Medulla oblongata (tissue), 1 donor: ENCODE measurements around the gene BCO2.
"Not testable (repeated sequence)": the region's sequence is repeated elsewhere in the genome, so short reads cannot be mapped to it uniquely, and the experiment has no call there.

Experiments
- DNase-seq: peaks from one replicate; pipeline ENCODE4 v3.0.0-alpha.2; 2015; ENCODE audit errors: extremely low spot score

The BCO2 gene

GRCh38 chr11:112166562-112166961 lies 8.8 kb upstream of the BCO2 start:
- no peak for DNase-seq

GRCh38 chr11:112167145-112167544 lies 8.2 kb upstream of the BCO2 start, which contains the start of gene TEX12:
TSS of gene TEX12 (plus strand) at chr11:112167372. CDS start at chr11:112169269, 1,897 bp downstream.
- DNase-seq = no peak

- DNase-seq = no peak
Measured at GRCh38 chr11:112172362-112172994, 2.8 kb upstream of the BCO2 start.

GRCh38 chr11:112173152-112173551 lies 2.2 kb upstream of the BCO2 start:
- DNase-seq = no peak

- no peak for DNase-seq
Measured at GRCh38 chr11:112175599-112175952, 264 bp downstream of the BCO2 start.

GRCh38 chr11:112176077-112176476 lies 765 bp downstream of the BCO2 start:
- no peak for DNase-seq

GRCh38 chr11:112177589-112177988 lies 2.3 kb downstream of the BCO2 start:
- DNase-seq = no peak

- no peak for DNase-seq
Measured at GRCh38 chr11:112178428-112178827, 3.1 kb downstream of the BCO2 start.

GRCh38 chr11:112178936-112179335 lies 3.6 kb downstream of the BCO2 start:
- DNase-seq = no peak

- peak; percentile 86 for DNase-seq
Measured at GRCh38 chr11:112179601-112180000, 4.3 kb downstream of the BCO2 start.

- DNase-seq = no peak
Measured at GRCh38 chr11:112182867-112183266, 7.6 kb downstream of the BCO2 start.

GRCh38 chr11:112185883-112186282 lies 10.6 kb downstream of the BCO2 start:
- no peak for DNase-seq

- DNase-seq = no peak
Measured at GRCh38 chr11:112186304-112186703, 11.0 kb downstream of the BCO2 start.

- not testable (repeated sequence) for DNase-seq
Measured at GRCh38 chr11:112195113-112195512, 19.8 kb downstream of the BCO2 start.

GRCh38 chr11:112195951-112196351 lies 20.6 kb downstream of the BCO2 start:
- no peak for DNase-seq

GRCh38 chr11:112196519-112197087 lies 21.3 kb downstream of the BCO2 start:
- no peak for DNase-seq

GRCh38 chr11:112199101-112199500 lies 23.8 kb downstream of the BCO2 start:
- DNase-seq = not testable (repeated sequence)

- peak; percentile 14 for DNase-seq
Measured at GRCh38 chr11:112200252-112200651, 24.9 kb downstream of the BCO2 start.

- no peak for DNase-seq
Measured at GRCh38 chr11:112206071-112206470, 30.8 kb downstream of the BCO2 start.

- no peak for DNase-seq
Measured at GRCh38 chr11:112210890-112211289, 35.6 kb downstream of the BCO2 start.

- no peak for DNase-seq
Measured at GRCh38 chr11:112211536-112211935, 36.2 kb downstream of the BCO2 start.

GRCh38 chr11:112212290-112212689 lies 37.0 kb downstream of the BCO2 start:
- DNase-seq = no peak

- DNase-seq = no peak
Measured at GRCh38 chr11:112212710-112213109, 37.4 kb downstream of the BCO2 start.

- no peak for DNase-seq
Measured at GRCh38 chr11:112213753-112214152, 38.4 kb downstream of the BCO2 start.
